Measurements from ENCODE around the gene RACK1.

The RACK1 gene

GRCh38 chr5:181259974-181260719 lies 16.4 kb upstream of the RACK1 start:
- DNase-seq (ENCODE audit: low read depth): no peak

GRCh38 chr5:181259283-181259682 lies 15.6 kb upstream of the RACK1 start:
- DNase-seq (ENCODE audit: low read depth): no peak

GRCh38 chr5:181258576-181258975 lies 14.9 kb upstream of the RACK1 start:
- no peak for DNase-seq (ENCODE audit: low read depth)

- DNase-seq (ENCODE audit: low read depth): no peak
Measured at GRCh38 chr5:181255836-181256578, 12.3 kb upstream of the RACK1 start.

GRCh38 chr5:181255276-181255675 lies 11.6 kb upstream of the RACK1 start:
- no peak for DNase-seq (ENCODE audit: low read depth)

- DNase-seq (ENCODE audit: low read depth): no peak
Measured at GRCh38 chr5:181248277-181248676, 4.6 kb upstream of the RACK1 start.

- DNase-seq (ENCODE audit: low read depth): peak; percentile 76
Measured at GRCh38 chr5:181246276-181247049, 2.8 kb upstream of the RACK1 start.

- DNase-seq (ENCODE audit: low read depth): no peak
Measured at GRCh38 chr5:181245427-181246275, 1.9 kb upstream of the RACK1 start.

- no peak for DNase-seq (ENCODE audit: low read depth)
Measured at GRCh38 chr5:181243018-181243563, 615 bp downstream of the RACK1 start.

GRCh38 chr5:181242031-181242451 lies 1.7 kb downstream of the RACK1 start:
- DNase-seq (ENCODE audit: low read depth): no peak

GRCh38 chr5:181241393-181241975 lies 2.2 kb downstream of the RACK1 start:
- no peak for DNase-seq (ENCODE audit: low read depth)

- DNase-seq (ENCODE audit: low read depth): no peak
Measured at GRCh38 chr5:181239062-181239663, 4.5 kb downstream of the RACK1 start.

- DNase-seq (ENCODE audit: low read depth): no peak
Measured at GRCh38 chr5:181237729-181238385, 5.8 kb downstream of the RACK1 start.

GRCh38 chr5:181236954-181237641 lies 6.6 kb downstream of the RACK1 start:
- no peak for DNase-seq (ENCODE audit: low read depth)

- DNase-seq (ENCODE audit: low read depth): no peak
Measured at GRCh38 chr5:181236471-181236870, 7.2 kb downstream of the RACK1 start.

- no peak for DNase-seq (ENCODE audit: low read depth)
Measured at GRCh38 chr5:181235689-181236366, 7.9 kb downstream of the RACK1 start.

- no peak for DNase-seq (ENCODE audit: low read depth)
Measured at GRCh38 chr5:181235323-181235688, 8.4 kb downstream of the RACK1 start.

GRCh38 chr5:181234455-181235306 lies 9.0 kb downstream of the RACK1 start:
- no peak for DNase-seq (ENCODE audit: low read depth)

Measured in activated T-cell treated with anti-CD3 and anti-CD28 coated beads for 24 hours (primary cell).